Measurements from ENCODE around the gene KRT222. TPM values are rescaled to one million over a fixed set of nuclear protein-coding genes. Genes with fewer than 3 reads are reported as not detected.

Gene KRT222
- total RNA-seq, 1 donor from 2014 or later, result 1.3 TPM

GRCh38 chr17:40613467-40614154, 51.4 kb downstream of the KRT222 start:
- H3K9me3 ChIP-seq, result no peaks in the 10 kb centered on the region
- no peak for DNase-seq
- no peak overlapping the region for H3K4me3 ChIP-seq
- H3K27ac ChIP-seq, result peak overlapping the region; percentile 36
- no peak for TF ChIP-seq CTCF (IDR thresholded peaks at IDR 0.05)
- ATAC-seq, result no peak
- no peaks in the 10 kb centered on the region for H3K36me3 ChIP-seq
- no peaks in the 10 kb centered on the region for H3K27me3 ChIP-seq (ENCODE audit: low read depth)
- intact Hi-C loops (cut with DNase I), result no loop called here
- peaks cover 18% of the 10 kb centered on the region for H3K4me1 ChIP-seq

- H3K9me3 ChIP-seq, result no peaks in the 10 kb centered on the region
- peaks cover 22% of the 10 kb centered on the region for H3K4me1 ChIP-seq
- TF ChIP-seq CTCF (IDR thresholded peaks at IDR 0.05), result no peak
- H3K36me3 ChIP-seq, result no peaks in the 10 kb centered on the region
- H3K4me3 ChIP-seq, result no peak overlapping the region
- DNase-seq (no peak), ATAC-seq (peak in 1 of 2 donors; percentile 37)
- intact Hi-C loops (cut with DNase I), result no loop called here
- H3K27me3 ChIP-seq (ENCODE audit: low read depth), result no peaks in the 10 kb centered on the region
- H3K27ac ChIP-seq, result peak overlapping the region; percentile 36
These were observed 52.3 kb downstream of the KRT222 start for GRCh38 chr17:40612599-40613244.

- no peak for TF ChIP-seq CTCF (IDR thresholded peaks at IDR 0.05)
- H3K9me3 ChIP-seq, result no peaks in the 10 kb centered on the region
- peaks cover 26% of the 10 kb centered on the region for H3K4me1 ChIP-seq
- intact Hi-C loops (cut with DNase I), result no loop called here
- no peak for DNase-seq
- H3K4me3 ChIP-seq, result no peak overlapping the region
- H3K27me3 ChIP-seq (ENCODE audit: low read depth), result no peaks in the 10 kb centered on the region
- no peak overlapping the region for H3K27ac ChIP-seq
- no peak for ATAC-seq
- H3K36me3 ChIP-seq, result no peaks in the 10 kb centered on the region
These were observed 53.0 kb downstream of the KRT222 start for GRCh38 chr17:40611840-40612474.

- Histone ChIP-seq H3K4me3 (no peak overlapping the region), H3K36me3 (no peaks in the 10 kb centered on the region), H3K4me1 (peaks cover 31% of the 10 kb centered on the region), H3K27me3 (ENCODE audit: low read depth) (no peaks in the 10 kb centered on the region), H3K9me3 (no peaks in the 10 kb centered on the region), H3K27ac (no peak overlapping the region)
- ATAC-seq, result no peak
- intact Hi-C loops (cut with DNase I), result no loop called here
- no peak for TF ChIP-seq CTCF (IDR thresholded peaks at IDR 0.05)
- DNase-seq, result no peak
These were observed 54.6 kb downstream of the KRT222 start for GRCh38 chr17:40610359-40610758.

GRCh38 chr17:40608061-40608581, 56.9 kb downstream of the KRT222 start:
- TF ChIP-seq CTCF (IDR thresholded peaks at IDR 0.05), result no peak
- ATAC-seq, result peak in 1 of 2 donors; percentile 31
- intact Hi-C loops (cut with DNase I), result no loop called here

More at GRCh38 chr17:40608061-40608581, 56.9 kb downstream of the KRT222 start:
- peaks cover 26% of the 10 kb centered on the region for H3K4me1 ChIP-seq
- no peaks in the 10 kb centered on the region for H3K9me3 ChIP-seq
- no peaks in the 10 kb centered on the region for H3K36me3 ChIP-seq
- no peak overlapping the region for H3K4me3 ChIP-seq
- no peaks in the 10 kb centered on the region for H3K27me3 ChIP-seq (ENCODE audit: low read depth)
- H3K27ac ChIP-seq, result peak overlapping the region; percentile 71
- DNase-seq, result no peak

Measured in lower lobe of right lung (tissue), 2 donors.